AG09309 (cell line): Measurements from ENCODE around the gene CDKN2D.
"Not testable (repeated sequence)": the region's sequence is repeated elsewhere in the genome, so short reads cannot be mapped to it uniquely, and the experiment has no call there.

Source experiments
- DNase-seq: peaks from one replicate; pipeline ENCODE4 v3.0.0-alpha.2; 2010; ENCODE audit warnings: low read depth
- H3K4me3 ChIP-seq: 2 replicates; pipeline ENCODE4 v1.5.1; 2011; ENCODE audit warnings: mild to moderate bottlenecking, low read depth, low read length, moderate library complexity; ENCODE audit not compliant: control insufficient read depth
- TF ChIP-seq, protein P1 (sequence below): IDR thresholded peaks from 2 replicates; pipeline ENCODE4 v1.5.1; 2011; ENCODE audit warnings: mild to moderate bottlenecking, low read depth, low read length, inconsistent platforms; ENCODE audit not compliant: insufficient read depth, control insufficient read depth; ENCODE audit errors: missing control alignments

The CDKN2D gene

GRCh38 chr19:10580979-10581631, 12.3 kb upstream of the CDKN2D start:
- no peak overlapping the region for H3K4me3 ChIP-seq
- TF ChIP-seq, protein P1, sequence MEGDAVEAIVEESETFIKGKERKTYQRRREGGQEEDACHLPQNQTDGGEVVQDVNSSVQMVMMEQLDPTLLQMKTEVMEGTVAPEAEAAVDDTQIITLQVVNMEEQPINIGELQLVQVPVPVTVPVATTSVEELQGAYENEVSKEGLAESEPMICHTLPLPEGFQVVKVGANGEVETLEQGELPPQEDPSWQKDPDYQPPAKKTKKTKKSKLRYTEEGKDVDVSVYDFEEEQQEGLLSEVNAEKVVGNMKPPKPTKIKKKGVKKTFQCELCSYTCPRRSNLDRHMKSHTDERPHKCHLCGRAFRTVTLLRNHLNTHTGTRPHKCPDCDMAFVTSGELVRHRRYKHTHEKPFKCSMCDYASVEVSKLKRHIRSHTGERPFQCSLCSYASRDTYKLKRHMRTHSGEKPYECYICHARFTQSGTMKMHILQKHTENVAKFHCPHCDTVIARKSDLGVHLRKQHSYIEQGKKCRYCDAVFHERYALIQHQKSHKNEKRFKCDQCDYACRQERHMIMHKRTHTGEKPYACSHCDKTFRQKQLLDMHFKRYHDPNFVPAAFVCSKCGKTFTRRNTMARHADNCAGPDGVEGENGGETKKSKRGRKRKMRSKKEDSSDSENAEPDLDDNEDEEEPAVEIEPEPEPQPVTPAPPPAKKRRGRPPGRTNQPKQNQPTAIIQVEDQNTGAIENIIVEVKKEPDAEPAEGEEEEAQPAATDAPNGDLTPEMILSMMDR = peak; percentile 99
- DNase-seq = peak; percentile 71

- no peak overlapping the region for H3K4me3 ChIP-seq
- TF ChIP-seq, protein P1 = no peak
- DNase-seq = no peak
Observed at GRCh38 chr19:10577951-10578350, 9.2 kb upstream of the CDKN2D start.

DNA sequence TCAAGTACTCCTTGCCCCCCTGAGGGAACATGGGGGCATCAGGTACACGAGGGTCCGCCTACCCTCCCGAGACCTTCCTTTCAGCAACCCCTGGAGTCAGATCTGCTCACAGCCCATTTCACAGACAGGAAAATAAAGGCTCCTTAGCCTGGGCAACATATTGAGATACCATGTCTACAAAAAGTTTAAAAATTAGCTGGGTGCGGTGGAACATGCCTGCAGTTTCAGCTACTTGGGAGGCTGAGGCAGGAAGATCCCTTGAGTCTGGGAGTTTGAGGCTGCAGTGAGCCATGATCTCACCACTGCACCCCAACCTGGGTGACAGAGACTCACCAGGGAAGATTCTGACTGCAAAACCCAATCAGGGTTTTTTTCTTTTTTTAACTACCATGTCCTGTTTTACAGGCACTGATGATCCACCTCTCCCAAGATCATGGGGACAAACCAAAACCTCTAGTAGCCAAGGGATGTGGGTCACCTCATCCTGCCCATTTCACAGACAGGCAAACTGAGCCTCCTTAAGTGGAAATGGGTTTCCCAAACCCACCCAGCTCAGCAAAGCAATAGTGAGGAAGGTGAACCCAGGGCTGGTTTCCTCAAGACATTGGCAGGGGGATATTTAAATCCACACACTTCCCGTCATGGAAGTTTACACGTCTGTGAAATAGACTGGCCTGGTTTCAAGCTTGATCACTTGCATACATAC, 6.4 kb upstream of the CDKN2D start:
- H3K4me3 ChIP-seq = no peak overlapping the region
- no peak for DNase-seq
- TF ChIP-seq, protein P1 = no peak

GRCh38 chr19:10574462-10574861, 5.7 kb upstream of the CDKN2D start:
- no peak for DNase-seq
- no peak overlapping the region for H3K4me3 ChIP-seq
- TF ChIP-seq, protein P1 = no peak

- not testable (repeated sequence) for H3K4me3 ChIP-seq
Observed at GRCh38 chr19:10573793-10574192, 5.0 kb upstream of the CDKN2D start.

GRCh38 chr19:10568062-10568825, 535 bp downstream of the CDKN2D start:
- DNase-seq = no peak
- peak overlapping the region; percentile 50 for H3K4me3 ChIP-seq
- TF ChIP-seq, protein P1 = no peak

More at GRCh38 chr19:10573793-10574192, 5.0 kb upstream of the CDKN2D start:
- not testable (repeated sequence) for DNase-seq

DNA sequence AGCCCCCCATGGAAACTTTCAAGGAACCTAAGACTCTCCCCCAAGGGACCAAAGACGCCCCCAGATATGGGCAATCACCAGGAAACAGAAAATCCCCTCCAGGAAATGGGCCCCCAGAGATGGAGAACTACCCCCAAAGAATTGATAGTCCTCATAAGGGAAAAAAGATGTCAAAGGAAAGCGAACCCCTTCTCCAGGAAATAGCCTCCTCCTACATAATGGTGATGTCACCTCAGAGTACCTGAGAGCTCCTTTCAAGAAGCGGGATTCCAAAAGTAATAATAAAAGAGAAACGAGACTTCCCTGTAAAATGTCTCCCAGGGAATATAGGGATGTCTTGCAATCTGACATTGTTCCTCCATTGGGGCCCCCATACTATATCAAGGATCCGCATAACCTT, 1.1 kb downstream of the CDKN2D start:
- TF ChIP-seq, protein P1 = no peak
- DNase-seq = no peak
- peak overlapping the region; percentile 50 for H3K4me3 ChIP-seq
